ENCODE results near the gene GABRG3. TPM values are rescaled to one million over a fixed set of nuclear protein-coding genes. Genes with fewer than 3 reads are reported as not detected.

GABRG3 gene
- total and polyA plus RNA-seq, 2 experiments from 2014 or later: 0.10 to 1.4 TPM

- no peaks in the 10 kb centered on the region for H4K20me1 ChIP-seq (replicated peaks; ENCODE audit: insufficient read depth)
- no peaks in the 10 kb centered on the region for H3K4me1 ChIP-seq (ENCODE audit: insufficient read depth)
- no peak overlapping the region for H3K27ac ChIP-seq (ENCODE audit: low read depth)
- H3K9me2 ChIP-seq (ENCODE audit: insufficient read depth): peaks cover 6% of the 10 kb centered on the region; the same call in 1 of the 2 replicates
- H3K4me1 Mint-ChIP-seq: no peaks in the 10 kb centered on the region
- no peak for DNase-seq (ENCODE audit: low spot score)
- no peak overlapping the region for H3K4me3 ChIP-seq
- no peaks in the 10 kb centered on the region for H3F3A ChIP-seq (replicated peaks; ENCODE audit: low read depth)
- H3K4me3 Mint-ChIP-seq: no peak overlapping the region
- H3K27me3 ChIP-seq (ENCODE audit: insufficient read depth): no peaks in the 10 kb centered on the region
- no peaks in the 10 kb centered on the region; the same call in 2 of the 3 replicates for H3K36me3 Mint-ChIP-seq (ENCODE audit: low read depth)
- no peaks in the 10 kb centered on the region; the same call in 2 of the 3 replicates for H3K9me3 Mint-ChIP-seq
- no peak for ATAC-seq
- no peak for TF ChIP-seq ZNF114 (CRISPR knock-in tag; IDR thresholded peaks at IDR 0.05)
- no peak for TF ChIP-seq ZNF331 (CRISPR knock-in tag; IDR thresholded peaks at IDR 0.05; ENCODE audit: low read depth)
- TF ChIP-seq CREB1 (CRISPR knock-in tag; IDR thresholded peaks at IDR 0.05; ENCODE audit: low read depth): no peak
- no peak for TF ChIP-seq ETS1 (IDR thresholded peaks at IDR 0.05)
- no peak for TF ChIP-seq JUNB (IDR thresholded peaks at IDR 0.05; ENCODE audit: unreplicated experiment)
- TF ChIP-seq, protein P1, sequence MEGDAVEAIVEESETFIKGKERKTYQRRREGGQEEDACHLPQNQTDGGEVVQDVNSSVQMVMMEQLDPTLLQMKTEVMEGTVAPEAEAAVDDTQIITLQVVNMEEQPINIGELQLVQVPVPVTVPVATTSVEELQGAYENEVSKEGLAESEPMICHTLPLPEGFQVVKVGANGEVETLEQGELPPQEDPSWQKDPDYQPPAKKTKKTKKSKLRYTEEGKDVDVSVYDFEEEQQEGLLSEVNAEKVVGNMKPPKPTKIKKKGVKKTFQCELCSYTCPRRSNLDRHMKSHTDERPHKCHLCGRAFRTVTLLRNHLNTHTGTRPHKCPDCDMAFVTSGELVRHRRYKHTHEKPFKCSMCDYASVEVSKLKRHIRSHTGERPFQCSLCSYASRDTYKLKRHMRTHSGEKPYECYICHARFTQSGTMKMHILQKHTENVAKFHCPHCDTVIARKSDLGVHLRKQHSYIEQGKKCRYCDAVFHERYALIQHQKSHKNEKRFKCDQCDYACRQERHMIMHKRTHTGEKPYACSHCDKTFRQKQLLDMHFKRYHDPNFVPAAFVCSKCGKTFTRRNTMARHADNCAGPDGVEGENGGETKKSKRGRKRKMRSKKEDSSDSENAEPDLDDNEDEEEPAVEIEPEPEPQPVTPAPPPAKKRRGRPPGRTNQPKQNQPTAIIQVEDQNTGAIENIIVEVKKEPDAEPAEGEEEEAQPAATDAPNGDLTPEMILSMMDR (conservative IDR thresholded peaks at IDR 0.05; ENCODE audit: low read depth in 2 of 2): no peak
- TF ChIP-seq POLR2AphosphoS5 (IDR thresholded peaks at IDR 0.05; ENCODE audit: low read depth): no peak
- no peak for TF ChIP-seq EZH2 (IDR thresholded peaks at IDR 0.05; ENCODE audit: low read depth, unreplicated experiment)
- H3K79me2 ChIP-seq (replicated peaks; ENCODE audit: insufficient read depth): no peaks in the 10 kb centered on the region
- H2AFZ ChIP-seq: no peak overlapping the region
- H3K27me3 Mint-ChIP-seq (ENCODE audit: insufficient read depth, low read depth, poor library complexity): no peaks in the 10 kb centered on the region
- no peaks in the 10 kb centered on the region for H3K36me3 ChIP-seq (ENCODE audit: insufficient read depth)
- no peak overlapping the region for H3K27ac Mint-ChIP-seq
- no peak overlapping the region for H3K4me2 ChIP-seq
Measured at GRCh38 chr15:27134481-27134880, 163.5 kb downstream of the GABRG3 start.

DNA sequence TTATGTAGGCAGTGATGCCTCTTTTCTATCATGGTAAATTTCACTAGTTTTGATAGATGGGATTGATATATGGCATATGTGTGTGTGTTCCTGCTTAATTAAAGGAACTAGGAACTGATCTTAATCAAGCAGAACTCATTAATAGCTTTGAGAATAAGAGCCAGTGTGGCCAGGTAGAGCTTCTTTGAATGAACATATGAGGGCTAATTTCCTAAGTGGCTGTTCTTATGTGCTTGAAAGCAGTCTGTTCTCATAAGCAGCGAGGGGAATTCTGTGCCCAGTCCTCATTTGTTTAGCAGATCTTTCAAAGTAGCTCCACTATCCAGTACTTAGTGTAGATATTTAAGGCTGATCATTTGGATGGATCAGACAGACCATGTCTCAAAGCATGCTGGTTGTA, 164.2 kb downstream of the GABRG3 start:
- DNase-seq (ENCODE audit: low spot score) (no peak), ATAC-seq (no peak)
- H3K27ac Mint-ChIP-seq: no peak overlapping the region
- H3K9me2 ChIP-seq (ENCODE audit: insufficient read depth): peaks cover 6% of the 10 kb centered on the region
- no peaks in the 10 kb centered on the region for H3K4me1 Mint-ChIP-seq
- H3K36me3 ChIP-seq (ENCODE audit: insufficient read depth): no peaks in the 10 kb centered on the region
- no peaks in the 10 kb centered on the region for H3F3A ChIP-seq (replicated peaks; ENCODE audit: low read depth)
- no peaks in the 10 kb centered on the region; the same call in 2 of the 3 replicates for H3K9me3 Mint-ChIP-seq
- H3K36me3 Mint-ChIP-seq (ENCODE audit: low read depth): no peaks in the 10 kb centered on the region; the same call in 2 of the 3 replicates
- H4K20me1 ChIP-seq (replicated peaks; ENCODE audit: insufficient read depth): no peaks in the 10 kb centered on the region
- no peak overlapping the region for H3K4me3 ChIP-seq
- TF ChIP-seq NANOG (IDR thresholded peaks at IDR 0.05; ENCODE audit: borderline replicate concordance) (no peak), CREB1 (CRISPR knock-in tag; IDR thresholded peaks at IDR 0.05; ENCODE audit: low read depth) (no peak), JUNB (IDR thresholded peaks at IDR 0.05; ENCODE audit: unreplicated experiment) (no peak), EZH2 (IDR thresholded peaks at IDR 0.05; ENCODE audit: low read depth, unreplicated experiment) (no peak), EZH2phosphoT487 (IDR thresholded peaks at IDR 0.05; ENCODE audit: unreplicated experiment) (no peak), ETS1 (IDR thresholded peaks at IDR 0.05) (no peak), STAT1 (IDR thresholded peaks at IDR 0.05; ENCODE audit: unreplicated experiment) (no peak)
- TF ChIP-seq, protein P2, sequence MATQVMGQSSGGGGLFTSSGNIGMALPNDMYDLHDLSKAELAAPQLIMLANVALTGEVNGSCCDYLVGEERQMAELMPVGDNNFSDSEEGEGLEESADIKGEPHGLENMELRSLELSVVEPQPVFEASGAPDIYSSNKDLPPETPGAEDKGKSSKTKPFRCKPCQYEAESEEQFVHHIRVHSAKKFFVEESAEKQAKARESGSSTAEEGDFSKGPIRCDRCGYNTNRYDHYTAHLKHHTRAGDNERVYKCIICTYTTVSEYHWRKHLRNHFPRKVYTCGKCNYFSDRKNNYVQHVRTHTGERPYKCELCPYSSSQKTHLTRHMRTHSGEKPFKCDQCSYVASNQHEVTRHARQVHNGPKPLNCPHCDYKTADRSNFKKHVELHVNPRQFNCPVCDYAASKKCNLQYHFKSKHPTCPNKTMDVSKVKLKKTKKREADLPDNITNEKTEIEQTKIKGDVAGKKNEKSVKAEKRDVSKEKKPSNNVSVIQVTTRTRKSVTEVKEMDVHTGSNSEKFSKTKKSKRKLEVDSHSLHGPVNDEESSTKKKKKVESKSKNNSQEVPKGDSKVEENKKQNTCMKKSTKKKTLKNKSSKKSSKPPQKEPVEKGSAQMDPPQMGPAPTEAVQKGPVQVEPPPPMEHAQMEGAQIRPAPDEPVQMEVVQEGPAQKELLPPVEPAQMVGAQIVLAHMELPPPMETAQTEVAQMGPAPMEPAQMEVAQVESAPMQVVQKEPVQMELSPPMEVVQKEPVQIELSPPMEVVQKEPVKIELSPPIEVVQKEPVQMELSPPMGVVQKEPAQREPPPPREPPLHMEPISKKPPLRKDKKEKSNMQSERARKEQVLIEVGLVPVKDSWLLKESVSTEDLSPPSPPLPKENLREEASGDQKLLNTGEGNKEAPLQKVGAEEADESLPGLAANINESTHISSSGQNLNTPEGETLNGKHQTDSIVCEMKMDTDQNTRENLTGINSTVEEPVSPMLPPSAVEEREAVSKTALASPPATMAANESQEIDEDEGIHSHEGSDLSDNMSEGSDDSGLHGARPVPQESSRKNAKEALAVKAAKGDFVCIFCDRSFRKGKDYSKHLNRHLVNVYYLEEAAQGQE (IDR thresholded peaks at IDR 0.05; ENCODE audit: unreplicated experiment): no peak
- H3K27ac ChIP-seq (ENCODE audit: low read depth): no peak overlapping the region
- no peaks in the 10 kb centered on the region for H3K79me2 ChIP-seq (replicated peaks; ENCODE audit: insufficient read depth)
- no peak overlapping the region for H3K4me3 Mint-ChIP-seq
- no peak overlapping the region for H3K4me2 ChIP-seq
- H3K27me3 Mint-ChIP-seq (ENCODE audit: insufficient read depth, low read depth, poor library complexity): no peaks in the 10 kb centered on the region
- H2AFZ ChIP-seq: no peak overlapping the region
- no peaks in the 10 kb centered on the region for H3K4me1 ChIP-seq (ENCODE audit: insufficient read depth)
- H3K27me3 ChIP-seq (ENCODE audit: insufficient read depth): no peaks in the 10 kb centered on the region

All from GM23338 (cell line).